Epidermal melanocyte (primary cell): ENCODE results near the gene CAD.

ENCODE experiments used
- DNase-seq: peaks from one replicate; pipeline ENCODE4 v3.0.0; 2011; ENCODE audit warnings: low spot score; ENCODE audit not compliant: insufficient read length

CAD gene

DNA sequence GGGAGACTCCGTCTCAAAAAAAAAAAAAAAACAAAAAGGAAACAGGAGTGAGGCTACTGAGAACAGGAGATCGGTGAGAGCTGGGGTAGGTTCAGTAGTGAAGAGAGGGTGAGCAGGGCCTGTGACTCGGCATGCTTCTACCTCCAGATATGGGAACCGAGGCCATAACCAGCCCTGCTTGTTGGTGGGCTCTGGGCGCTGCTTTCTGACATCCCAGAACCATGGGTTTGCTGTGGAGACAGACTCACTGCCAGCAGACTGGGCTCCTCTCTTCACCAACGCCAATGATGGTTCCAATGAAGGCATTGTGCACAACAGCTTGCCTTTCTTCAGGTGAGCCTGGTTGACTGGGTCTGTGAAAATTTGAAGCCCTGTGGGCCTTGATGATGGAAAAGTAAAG lies 6.2 kb downstream of the CAD start:
- no peak for DNase-seq

DNA sequence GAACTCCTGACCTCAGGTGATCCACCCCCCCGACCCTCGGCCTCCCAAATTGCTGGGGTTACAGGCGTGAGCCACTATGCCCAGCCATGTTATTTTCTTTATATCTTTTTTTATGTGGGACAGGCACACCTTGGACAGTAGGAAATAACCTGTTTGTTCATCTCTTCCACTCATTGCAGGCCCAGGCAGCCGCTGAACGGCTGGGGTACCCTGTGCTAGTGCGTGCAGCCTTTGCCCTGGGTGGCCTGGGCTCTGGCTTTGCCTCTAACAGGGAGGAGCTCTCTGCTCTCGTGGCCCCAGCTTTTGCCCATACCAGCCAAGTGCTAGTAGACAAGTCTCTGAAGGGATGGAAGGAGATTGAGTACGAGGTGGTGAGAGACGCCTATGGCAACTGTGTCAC lies 8.4 kb downstream of the CAD start:
- DNase-seq = no peak

DNA sequence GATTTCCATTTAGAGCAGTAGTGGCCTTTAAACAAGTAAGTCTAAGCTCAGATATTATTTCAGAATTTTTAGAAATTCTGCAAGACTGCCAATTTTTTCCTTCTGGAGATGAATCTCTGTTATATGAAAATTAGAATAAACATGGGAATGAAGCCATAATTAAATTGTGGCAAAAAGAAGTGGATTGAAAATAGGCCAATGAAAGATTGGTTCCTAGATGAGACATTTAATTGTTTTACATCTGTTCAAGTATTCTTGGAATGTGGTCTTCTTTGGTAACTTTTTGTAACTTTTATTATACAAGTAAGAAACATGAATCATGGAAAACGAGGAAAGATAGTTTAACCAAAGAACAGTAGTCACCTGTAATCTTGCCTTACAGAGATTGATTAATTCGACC lies 10.3 kb downstream of the CAD start:
- DNase-seq = no peak

DNA sequence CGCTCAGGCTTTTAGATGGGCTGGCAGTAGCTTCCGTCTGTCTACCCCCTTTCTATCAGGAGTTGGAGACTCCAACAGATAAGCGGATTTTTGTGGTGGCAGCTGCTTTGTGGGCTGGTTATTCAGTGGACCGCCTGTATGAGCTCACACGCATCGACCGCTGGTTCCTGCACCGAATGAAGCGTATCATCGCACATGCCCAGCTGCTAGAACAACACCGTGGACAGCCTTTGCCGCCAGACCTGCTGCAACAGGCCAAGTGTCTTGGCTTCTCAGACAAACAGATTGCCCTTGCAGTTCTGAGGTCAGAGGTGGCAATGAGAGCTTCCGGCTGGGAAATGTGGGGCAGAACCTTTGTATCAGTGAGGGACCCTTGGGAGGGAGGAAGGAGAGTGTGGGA lies 14.8 kb downstream of the CAD start:
- no peak for DNase-seq

DNA sequence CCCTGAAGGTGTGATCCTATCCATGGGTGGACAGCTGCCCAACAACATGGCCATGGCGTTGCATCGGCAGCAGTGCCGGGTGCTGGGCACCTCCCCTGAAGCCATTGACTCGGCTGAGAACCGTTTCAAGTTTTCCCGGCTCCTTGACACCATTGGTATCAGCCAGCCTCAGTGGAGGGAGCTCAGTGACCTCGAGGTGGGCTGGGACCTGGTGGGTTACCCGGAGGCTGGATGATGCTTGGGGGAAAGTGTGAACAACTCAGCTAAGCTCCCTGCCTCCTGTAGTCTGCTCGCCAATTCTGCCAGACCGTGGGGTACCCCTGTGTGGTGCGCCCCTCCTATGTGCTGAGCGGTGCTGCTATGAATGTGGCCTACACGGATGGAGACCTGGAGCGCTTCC lies 16.2 kb downstream of the CAD start:
- no peak for DNase-seq

DNA sequence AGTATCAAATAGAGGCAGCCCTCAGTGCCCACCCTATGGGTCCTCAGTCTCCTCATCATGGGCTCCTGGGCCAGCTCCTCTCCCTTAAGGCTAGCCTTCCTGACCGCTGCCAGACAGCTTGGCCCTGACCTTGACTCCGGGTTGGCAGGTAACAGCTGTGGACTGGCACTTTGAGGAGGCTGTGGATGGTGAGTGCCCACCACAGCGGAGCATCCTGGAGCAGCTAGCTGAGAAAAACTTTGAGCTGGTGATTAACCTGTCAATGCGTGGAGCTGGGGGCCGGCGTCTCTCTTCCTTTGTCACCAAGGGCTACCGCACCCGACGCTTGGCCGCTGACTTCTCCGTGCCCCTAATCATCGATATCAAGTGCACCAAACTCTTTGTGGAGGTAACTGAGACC lies 19.0 kb downstream of the CAD start:
- DNase-seq = no peak

DNA sequence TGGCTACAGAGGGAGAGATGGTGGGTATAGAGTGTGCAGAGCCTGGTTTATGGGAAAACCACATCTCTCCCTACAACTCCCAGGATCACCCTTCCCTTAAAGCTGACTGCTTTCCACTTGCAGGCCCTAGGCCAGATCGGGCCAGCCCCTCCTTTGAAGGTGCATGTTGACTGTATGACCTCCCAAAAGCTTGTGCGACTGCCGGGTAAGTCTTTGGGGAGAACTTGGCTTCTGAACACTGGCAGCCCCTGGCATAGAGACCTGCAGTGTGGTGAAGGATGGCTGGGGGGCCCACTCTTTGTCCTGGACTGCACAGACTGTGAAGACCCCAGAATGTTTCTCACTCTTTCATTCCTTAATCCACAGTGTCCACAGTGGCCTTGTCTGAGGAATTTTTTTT lies 19.5 kb downstream of the CAD start:
- DNase-seq = no peak

DNA sequence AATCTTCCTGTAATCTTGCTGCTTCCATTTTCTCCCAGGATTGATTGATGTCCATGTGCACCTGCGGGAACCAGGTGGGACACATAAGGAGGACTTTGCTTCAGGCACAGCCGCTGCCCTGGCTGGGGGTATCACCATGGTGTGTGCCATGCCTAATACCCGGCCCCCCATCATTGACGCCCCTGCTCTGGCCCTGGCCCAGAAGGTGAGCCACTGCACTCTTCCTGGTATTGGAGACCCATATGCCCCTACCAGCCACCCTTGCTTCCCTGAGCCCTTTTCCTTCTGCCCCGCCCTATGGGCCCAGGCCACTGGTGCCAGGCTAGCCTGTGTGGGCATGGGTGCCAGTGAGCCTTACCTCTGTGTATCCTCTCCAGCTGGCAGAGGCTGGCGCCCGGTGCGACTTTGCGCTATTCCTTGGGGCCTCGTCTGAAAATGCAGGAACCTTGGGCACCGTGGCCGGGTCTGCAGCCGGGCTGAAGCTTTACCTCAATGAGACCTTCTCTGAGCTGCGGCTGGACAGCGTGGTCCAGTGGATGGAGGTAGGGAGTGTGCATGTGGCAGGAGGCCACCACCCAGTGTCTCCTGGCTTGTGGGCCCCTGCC lies 20.3 kb downstream of the CAD start:
- no peak for DNase-seq

DNA sequence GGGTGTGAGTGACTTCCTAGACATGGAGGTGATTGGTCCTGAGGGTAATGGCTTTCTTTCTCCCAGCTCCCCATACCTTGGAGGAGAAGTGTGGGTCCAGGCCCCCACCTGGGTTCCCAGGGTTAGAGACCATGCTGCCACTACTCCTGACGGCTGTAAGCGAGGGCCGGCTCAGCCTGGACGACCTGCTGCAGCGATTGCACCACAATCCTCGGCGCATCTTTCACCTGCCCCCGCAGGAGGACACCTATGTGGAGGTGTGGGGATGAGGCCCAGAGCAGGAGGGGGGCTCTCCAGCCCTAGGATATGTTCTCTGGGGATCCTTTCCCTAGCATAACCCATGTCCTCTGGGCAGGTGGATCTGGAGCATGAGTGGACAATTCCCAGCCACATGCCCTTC lies 21.8 kb downstream of the CAD start:
- DNase-seq = no peak

DNA sequence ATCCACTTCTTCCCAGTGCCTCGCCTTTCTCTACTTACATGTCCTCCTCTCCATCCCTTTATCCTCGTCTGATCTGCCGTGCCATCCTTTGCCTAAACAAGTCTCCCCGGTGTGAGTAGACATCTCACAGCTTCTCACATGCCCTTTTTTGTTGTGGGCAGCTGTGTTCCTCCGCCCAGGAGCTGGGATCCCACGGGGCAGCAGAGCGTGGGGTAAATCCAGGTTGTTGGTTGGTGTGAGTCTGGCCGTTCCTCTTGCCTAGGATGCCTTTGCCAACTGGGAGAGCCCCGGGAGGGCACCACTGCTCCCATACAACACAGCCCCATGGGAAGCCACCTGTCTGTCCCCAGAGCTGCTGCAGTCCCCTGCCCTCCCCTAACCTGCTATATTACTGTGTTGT lies 23.2 kb downstream of the CAD start:
- DNase-seq = no peak

DNA sequence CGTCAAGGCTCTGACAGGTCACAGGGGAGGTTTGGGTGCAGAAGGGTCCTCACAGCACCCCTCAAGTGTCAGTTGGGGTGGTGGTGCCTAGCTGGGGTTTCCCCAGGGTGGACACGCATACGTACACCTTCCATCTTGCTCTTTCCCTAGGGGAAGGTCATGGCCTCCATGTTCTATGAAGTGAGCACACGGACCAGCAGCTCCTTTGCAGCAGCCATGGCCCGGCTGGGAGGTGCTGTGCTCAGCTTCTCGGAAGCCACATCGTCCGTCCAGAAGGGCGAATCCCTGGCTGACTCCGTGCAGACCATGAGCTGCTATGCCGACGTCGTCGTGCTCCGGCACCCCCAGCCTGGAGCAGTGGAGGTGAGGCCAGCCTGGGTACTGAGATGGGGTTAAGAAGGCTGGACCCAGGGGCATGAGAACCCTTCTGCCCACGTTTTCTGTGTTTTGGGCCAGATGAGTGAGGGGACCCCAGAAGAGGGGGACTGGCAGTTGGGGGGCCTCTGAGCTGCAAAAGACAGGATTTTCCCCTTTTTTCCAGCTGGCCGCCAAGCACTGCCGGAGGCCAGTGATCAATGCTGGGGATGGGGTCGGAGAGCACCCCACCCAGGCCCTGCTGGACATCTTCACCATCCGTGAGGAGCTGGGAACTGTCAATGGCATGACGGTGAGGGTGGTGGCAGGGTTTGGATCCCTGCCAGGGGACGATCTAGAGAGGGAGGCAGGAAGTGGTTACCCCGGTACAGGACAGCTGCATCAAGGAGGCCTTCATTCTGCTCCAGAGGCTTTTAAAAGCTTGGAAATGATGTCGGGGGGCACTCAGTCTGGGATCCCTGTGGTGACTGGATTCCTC lies 24.8 kb downstream of the CAD start:
- no peak for DNase-seq

DNA sequence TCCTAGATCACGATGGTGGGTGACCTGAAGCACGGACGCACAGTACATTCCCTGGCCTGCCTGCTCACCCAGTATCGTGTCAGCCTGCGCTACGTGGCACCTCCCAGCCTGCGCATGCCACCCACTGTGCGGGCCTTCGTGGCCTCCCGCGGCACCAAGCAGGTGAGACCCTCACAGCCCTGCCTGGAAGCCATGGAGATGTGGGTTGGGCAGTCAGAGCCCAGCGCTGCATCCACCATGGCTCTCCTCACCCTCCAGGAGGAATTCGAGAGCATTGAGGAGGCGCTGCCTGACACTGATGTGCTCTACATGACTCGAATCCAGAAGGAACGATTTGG lies 25.4 kb downstream of the CAD start:
- no peak for DNase-seq

DNA sequence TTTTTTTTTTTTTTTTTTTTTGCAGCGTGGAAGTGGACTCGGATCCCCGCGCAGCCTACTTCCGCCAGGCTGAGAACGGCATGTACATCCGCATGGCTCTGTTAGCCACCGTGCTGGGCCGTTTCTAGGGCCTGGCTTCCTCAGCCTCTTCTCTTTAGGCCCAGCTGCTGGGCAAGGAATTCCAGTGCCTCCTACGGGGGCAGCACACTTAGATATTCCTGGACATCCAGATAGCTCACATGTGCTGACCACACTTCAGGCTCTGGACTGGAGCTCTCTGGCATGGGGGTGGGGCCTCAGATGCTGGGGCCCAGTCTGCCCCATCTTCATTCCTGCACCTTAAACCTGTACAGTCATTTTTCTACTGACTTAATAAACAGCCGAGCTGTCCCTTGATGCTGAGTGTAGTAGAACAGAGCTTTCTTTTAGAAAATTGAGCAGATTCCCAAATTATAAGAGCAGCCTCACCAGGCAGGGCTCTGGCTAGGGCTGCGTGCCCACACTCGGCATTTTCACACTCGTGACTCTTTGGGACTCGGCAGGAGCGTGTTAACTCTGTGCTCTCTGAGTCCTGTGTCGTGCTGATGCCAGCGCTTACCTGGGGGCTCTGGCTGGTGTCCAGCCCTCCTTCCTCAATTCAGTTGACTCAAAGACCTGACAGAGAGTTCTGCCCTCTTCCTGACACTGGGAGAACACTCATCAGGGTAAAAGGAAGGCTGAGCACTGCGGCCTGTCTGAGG lies 26.4 kb downstream of the CAD start:
- DNase-seq = no peak

DNA sequence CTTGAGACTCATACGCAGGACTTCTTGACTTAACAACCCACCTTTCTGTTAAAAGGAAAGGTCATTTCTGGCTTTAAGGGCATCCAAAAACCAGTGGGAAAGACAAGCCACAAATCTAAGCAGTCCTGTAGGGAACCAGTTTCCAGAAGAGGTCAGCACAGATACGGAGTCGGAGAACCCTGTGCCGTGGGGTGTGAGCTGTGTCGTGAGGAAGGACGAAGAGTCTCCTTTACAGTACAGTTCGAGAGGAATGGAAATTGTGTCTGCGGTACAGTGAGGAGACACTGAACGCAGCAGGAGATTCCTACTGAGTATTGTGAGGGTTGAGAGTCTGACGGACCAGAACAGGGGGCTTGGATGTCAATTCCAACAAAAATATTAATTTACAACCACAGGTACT lies 27.9 kb downstream of the CAD start:
- DNase-seq = no peak

DNA sequence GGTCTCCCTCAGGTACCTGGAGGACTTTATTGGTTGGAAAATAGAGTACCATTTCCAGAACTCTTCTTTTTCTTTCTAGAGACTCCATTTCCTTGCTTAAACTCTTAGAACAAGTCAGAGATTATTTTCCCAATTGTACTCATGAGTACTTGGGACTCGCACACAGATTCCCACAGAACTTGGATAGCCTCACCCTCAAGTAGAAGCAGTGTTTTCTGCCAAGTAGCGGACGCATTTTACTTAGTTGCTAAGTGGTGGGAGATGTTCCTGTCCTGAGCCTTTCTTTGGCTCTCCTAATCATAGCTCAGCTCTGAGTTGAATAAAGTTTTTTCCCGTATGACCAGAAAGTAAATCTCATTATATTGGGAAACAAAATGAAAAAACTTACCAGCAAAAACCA lies 28.5 kb downstream of the CAD start:
- DNase-seq = no peak

DNA sequence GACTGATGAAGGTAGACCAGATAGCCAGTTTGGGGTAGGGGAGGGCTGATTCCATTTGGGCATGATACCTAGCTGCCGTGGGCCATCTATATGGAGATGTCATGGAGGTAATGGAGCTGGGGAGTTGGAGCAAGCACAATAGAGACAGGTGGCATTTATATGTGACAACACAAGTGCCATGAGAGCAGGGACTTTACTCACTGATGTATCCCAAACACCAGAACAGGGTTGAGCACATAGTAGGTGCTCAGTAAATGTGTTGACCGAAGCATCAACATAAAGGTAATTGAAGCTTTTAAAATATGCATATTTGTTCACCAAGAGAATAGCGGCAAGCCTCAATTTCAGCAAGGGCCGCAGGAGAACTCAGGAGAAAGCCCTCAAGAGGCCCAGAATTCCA lies 30.7 kb downstream of the CAD start:
- no peak for DNase-seq

DNA sequence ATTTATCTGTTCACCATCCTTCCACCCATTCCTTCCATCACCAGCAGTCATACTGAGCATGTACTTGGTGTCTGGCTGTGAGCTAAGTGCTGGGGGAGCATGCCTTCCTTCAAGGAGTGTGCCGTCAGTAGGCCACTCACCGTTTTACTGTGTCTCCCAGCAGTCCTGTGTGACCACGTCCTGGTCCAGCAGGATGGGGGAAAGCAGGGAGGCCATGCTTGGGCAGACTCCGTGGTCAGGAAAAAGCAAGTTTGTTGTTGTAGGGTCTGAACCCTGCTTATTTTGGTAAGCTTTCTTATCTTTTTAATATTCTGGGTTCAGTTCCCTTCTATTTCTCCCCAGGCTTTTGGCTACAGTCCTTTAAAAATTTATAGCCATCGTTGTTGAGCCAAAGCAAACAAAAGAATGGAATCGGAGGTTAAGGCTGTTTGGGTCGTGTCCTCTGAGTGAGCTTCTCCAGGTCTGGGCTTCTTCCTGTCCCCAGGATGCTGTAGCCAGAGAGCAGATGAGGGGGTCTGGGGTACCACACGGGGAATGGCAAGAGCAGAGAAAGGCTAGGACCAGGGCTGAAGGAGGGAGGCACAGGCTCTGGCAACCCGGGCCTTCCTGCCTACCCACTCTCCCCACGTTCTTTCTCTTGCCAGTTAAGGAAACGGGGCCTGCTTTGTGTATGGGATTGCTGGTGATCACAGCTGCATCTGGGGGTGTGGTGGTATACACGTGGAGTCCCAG lies 32.2 kb downstream of the CAD start:
- no peak for DNase-seq

DNA sequence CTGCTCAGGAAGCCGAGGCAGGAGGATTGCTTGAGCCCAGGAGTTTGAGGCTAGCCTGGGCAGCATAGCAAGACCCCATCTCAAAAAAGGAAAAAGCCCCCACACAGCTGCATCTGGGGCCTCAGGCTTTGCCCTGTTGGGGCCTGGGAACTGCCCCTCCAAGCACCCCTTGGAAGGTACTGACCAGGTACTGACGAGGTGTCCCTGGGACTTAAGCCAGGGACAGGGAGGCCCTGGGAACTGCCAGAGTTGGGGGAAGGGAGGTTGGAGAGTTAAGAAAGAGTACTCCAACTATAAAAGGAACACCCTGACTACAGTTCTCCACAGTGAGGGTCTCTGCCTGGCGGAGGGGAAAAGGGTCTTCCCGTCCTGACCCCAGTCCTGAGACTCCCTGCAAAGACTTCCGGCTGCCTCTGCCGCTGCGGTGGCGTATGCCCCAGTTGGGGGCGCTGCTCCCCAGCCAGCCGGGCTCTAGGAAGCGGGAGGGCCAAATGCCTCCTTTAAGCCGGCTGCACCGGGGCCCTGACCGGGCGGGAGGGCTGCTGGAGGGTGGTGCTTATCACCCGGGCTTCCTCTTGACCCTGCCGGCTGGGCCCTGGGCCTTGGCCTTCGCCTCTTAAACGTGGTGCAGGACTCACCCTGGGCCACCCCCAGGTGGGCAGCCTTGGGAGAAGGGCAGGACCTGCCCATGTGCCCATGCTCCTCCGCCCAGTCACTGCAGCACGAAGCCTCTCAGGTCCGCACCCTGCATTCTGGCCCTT lies 32.9 kb downstream of the CAD start:
- peak; percentile 57 for DNase-seq

DNA sequence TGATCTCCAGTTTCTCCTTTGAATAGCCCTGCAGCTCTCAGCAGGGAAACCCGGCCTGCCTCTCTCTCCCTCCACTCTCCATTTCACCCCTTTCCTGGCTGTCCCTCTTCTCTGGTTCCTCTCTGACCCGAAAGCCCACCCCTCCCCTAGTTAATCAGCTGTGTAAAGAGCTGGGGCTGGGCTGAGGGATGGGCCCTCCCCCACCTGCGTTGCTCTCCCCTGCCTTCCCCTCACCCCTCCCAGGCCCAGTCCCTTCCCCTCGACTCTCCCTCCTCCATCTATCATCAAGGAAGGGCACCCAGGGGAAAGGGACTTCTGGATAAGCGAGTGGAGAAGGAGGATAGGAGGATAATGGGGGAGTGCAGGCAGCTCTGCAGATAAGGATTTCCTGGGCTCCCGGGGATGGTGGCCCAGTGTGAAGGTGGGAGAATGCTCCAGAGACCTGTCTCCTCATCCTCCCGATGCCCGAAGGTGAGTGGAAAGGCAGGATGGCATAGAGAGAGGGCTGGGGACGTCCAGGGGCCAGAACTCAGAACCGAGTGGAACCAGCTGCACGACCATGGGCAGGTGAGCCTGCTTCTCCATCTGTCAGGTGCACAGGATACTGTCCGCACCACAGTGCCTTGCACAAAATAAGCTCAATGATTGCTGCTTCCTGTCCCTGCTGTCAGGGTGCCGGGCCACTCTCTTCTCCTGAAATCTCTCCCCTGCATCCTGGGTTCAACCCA lies 33.6 kb downstream of the CAD start:
- no peak for DNase-seq

DNA sequence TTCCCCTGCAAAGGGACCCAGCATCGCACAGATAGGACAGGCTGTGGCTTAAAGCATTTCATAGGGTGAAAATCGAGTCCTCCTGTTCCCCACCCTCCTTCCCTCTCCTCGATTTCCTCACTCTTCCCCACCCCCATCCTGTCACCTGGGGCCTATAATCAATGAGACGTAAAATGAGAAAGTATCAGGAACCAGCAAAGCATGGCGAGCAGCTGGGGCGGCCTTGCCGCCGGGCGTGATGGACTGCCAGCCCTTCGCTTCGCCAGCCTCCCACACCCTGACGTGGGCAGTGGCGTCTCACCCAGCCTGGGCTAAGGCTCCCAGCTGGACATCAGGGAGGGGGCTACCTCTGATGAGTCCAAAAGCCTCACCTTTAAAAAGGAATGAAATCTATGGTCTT lies 34.6 kb downstream of the CAD start:
- no peak for DNase-seq

DNA sequence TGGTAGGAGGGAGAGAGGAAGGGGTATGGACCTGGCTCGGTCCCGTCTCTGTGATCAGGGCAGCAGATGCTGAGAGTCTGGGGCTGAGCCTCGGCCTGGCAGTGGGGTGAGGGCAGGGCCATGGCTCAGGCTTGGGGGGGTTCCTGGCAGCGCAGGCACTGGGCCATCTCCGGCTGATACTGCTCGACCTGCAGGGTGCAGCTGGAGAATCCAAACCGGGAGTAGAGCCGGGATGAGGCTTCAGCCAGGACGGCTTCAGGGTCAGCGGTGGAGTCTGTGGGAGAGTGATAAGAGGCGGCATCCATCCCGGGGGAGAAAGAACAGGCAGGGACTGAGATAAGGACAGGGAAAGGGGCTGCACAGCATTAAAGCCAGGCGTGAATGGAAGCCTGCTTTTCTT lies 38.0 kb downstream of the CAD start:
- no peak for DNase-seq
